GM19467 (cell line): Measurements from ENCODE around the gene RHBDD2.
A peak's percentile ranks its signal among the peaks of the same experiment; 100 is the strongest.
"Not testable (repeated sequence)": the region's sequence is repeated elsewhere in the genome, so short reads cannot be mapped to it uniquely, and the experiment has no call there.

ENCODE experiments used
- ATAC-seq: cut with Tn5 transposase; IDR thresholded peaks from one replicate; pipeline ENCODE4 v1.9.1; 2021; ENCODE audit warnings: mild to moderate bottlenecking, moderate library complexity; ENCODE audit not compliant: unreplicated experiment

Gene RHBDD2

GRCh38 chr7:75866114-75866488, 12.7 kb upstream of the RHBDD2 start:
- no peak for ATAC-seq

DNA sequence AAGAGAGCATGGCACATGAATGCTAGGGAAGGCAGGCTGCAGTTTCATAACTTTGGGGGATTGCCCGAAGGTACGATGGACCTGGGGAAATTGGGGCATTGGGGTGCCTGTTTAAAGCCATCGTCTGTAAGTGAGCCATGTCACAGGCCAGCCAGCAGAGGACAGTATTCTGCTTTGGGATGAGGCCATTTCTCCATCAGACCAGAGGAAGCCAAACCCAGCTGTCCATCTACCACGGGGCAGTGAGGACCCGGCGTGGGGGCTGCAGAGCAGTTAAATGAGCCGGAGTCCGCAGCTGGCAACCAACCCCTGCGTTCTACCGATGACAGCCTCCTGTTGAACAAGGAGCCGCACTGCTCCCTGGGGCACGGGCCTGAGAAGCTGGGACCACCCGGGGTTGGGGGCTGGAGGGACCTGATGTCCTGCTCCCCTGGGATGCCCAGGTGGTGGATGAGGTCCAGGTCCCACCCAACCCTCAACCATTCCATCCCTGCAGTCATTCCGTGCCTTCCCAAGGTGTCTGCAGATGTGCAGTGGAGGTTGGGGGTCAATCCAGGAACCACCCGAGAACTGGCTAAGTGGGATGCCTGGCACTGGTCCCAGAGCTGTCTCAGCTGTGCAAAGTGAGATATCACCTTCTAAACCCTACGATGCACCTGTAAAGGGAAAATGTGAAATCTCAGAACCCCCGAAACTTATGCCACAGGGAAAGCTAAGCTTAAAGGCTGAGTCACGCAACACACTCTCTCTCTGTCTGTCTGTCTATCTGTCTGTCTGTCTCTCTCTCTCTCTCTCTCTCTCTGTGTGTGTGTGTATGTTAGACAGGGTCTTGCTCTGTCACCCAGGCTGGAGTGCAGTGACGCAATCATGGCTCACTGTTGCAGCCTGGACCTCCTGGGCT, 12.1 kb upstream of the RHBDD2 start:
- ATAC-seq, result no peak

GRCh38 chr7:75867390-75867717, 11.5 kb upstream of the RHBDD2 start:
- no peak for ATAC-seq

DNA sequence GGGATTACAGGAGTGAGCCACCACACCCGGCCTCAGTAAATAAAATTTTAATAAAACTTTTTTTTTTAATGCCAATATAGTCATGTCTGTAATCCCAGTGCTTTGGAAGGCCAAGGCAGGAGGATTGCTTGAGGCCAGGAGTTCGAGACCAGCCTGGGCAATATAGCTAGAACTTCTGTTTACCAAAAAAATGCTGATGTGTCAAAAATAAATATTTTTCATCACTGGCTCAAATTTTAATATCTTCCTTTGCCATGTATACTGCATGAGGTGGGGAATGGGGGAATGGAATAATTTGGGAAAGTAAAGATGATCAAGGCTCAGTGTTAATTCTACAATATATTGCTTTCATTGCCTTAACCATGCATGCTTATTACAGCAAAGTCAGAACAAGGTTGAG, 10.7 kb upstream of the RHBDD2 start:
- ATAC-seq, result no peak

- no peak for ATAC-seq
These were observed 9.0 kb upstream of the RHBDD2 start for GRCh38 chr7:75869776-75870379.

GRCh38 chr7:75870557-75871161, 8.2 kb upstream of the RHBDD2 start:
- ATAC-seq, result no peak

GRCh38 chr7:75872073-75872782, 6.6 kb upstream of the RHBDD2 start:
- ATAC-seq, result no peak

GRCh38 chr7:75874180-75874579, 4.7 kb upstream of the RHBDD2 start:
- ATAC-seq, result not testable (repeated sequence)

- ATAC-seq, result no peak
These were observed 3.4 kb upstream of the RHBDD2 start for GRCh38 chr7:75875113-75876080.

- ATAC-seq, result no peak
These were observed 2.5 kb upstream of the RHBDD2 start for GRCh38 chr7:75876126-75876881.

DNA sequence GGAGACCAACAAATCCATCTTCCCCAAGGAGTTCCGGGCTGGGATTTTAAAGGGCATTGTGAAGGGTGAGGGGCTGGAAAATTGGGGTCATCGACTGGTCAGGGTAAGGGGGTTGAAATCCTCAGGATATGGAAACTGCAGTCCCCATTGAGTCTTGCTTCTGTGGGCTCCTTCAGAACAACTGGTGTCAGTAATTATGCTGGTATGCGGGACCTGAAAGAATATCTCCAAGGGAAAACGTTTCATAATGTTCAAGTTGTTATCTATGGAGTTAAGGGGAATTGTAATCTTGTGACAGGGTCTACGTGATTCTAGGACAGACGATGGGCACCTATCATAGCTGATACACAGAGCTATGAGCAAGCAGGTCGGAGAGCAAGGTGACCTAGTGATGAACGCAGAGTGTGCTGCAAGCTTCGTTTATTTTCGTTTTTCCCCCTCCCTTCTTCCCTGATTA, 494 bp upstream of the RHBDD2 start:
- peak; percentile 27 for ATAC-seq

DNA sequence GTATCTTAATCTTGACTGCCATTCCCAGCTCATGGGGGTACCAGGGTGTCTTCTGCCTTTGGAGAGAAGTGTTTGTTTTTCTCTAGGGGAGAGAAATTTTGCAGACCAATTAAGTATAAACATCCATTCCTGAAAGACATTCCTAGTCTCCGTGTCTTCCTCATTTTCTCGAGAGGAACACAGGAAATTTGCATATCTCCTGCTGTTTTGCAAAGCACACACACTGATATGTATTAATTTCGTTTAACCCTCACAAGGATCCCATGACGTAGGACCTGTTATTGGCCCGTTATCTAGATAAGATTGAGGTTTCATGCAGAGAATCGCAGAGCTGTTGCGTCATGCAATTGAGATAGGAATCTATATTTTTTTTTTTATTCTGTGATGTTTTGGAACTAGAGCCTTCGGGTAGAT, 944 bp downstream of the RHBDD2 start:
- ATAC-seq, result no peak

DNA sequence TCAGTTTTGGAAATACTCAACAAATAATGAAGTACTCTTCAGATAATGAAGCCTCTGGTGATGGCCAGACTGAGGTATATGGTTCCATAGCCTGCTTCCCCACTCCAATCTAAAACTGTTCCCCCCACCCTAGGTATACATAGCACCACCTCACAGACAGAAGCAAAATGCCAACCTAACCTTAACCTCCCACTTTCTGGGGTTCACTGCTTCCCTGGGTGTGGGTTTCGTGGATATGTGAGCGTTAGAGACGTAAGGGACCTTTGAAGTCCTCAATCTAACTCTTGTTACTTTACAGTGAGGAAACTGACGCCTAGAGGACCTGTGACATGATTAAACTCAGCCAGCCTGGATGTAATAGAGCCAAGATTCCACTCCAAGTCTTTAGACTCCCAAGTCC, 1.4 kb downstream of the RHBDD2 start:
- ATAC-seq, result no peak

DNA sequence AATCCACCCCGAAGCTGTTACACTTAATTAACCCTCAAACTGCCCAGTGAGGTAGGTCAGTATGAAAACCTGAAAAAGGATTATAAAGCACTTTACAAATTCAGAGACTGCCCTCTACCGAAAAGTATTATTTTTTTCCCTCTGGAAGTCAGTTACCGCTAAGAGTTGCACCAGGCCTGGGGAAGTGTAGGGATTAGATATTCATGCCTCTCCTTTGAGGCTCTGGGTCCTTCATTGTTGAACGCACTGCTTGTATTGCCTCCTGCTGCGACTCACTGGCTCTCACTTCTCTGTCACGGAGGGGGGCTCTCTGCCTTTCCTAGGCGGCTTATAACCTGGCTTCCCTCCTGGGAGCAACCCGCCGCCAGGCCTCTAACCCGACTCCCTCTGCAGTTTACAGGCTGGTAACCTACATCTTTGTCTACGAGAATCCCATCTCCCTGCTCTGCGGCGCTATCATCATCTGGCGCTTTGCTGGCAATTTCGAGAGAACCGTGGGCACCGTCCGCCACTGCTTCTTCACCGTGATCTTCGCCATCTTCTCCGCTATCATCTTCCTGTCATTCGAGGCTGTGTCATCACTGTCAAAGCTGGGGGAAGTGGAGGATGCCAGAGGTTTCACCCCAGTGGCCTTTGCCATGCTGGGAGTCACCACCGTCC, 2.7 kb downstream of the RHBDD2 start:
- ATAC-seq, result no peak

DNA sequence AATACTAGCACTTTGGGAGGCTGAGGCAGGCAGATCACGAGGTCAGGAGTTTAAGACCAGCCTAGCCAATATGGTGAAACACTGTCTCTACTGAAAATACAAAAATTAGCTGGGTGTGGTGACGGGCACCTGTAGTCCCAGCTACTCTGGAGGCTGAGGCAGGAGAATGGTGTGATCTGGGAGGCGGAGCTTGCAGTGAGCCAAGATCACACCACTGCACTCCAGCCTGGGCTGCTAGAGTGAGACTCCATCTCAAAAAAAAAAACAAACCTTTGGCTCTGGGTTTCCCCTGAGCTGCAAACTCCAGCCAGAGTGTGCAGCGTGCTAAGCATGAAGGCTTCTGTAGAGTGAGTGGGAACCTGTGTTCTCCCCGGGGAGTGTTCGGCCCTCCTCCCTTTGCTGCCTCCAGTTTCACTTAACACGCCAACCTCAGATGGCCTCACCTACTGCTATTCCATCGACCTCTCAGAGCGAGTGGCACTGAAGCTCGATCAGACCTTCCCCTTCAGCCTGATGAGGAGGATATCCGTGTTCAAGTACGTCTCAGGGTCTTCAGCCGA, 4.5 kb downstream of the RHBDD2 start:
- ATAC-seq, result not testable (repeated sequence)

- no peak for ATAC-seq
These were observed 5.6 kb downstream of the RHBDD2 start for GRCh38 chr7:75884476-75884875.

GRCh38 chr7:75885036-75885435, 6.2 kb downstream of the RHBDD2 start:
- no peak for ATAC-seq

DNA sequence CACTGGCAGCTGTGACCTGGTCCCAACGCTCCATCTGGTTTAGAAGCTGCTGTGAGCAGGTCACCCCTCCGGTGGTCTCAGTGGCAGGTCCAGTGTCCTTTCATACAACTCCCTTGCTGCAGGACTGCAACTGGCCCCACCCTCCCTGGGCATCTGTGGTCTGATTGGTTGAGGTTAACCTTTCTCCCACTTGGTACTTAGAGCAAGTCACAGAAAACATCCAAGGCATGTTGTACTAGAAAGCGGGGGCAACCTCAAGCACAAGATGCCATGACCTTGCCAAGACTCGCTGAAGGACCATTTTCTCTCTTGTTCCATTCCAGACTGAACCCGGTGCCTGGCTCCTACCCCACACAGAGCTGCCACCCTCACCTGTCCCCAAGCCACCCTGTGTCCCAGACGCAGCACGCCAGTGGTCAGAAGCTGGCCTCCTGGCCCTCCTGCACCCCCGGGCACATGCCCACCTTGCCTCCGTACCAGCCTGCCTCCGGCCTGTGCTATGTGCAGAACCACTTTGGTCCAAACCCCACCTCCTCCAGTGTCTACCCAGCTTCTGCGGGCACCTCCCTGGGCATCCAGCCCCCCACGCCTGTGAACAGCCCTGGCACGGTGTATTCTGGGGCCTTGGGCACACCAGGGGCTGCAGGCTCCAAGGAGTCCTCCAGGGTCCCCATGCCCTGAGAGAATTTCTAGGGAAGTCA, 9.0 kb downstream of the RHBDD2 start:
- no peak for ATAC-seq
